Measurements from ENCODE around the gene DDIT4.
A peak's percentile ranks its signal among the peaks of the same experiment; 100 is the strongest.
"Not testable (repeated sequence)": the region's sequence is repeated elsewhere in the genome, so short reads cannot be mapped to it uniquely, and the experiment has no call there.

Gene DDIT4

DNA sequence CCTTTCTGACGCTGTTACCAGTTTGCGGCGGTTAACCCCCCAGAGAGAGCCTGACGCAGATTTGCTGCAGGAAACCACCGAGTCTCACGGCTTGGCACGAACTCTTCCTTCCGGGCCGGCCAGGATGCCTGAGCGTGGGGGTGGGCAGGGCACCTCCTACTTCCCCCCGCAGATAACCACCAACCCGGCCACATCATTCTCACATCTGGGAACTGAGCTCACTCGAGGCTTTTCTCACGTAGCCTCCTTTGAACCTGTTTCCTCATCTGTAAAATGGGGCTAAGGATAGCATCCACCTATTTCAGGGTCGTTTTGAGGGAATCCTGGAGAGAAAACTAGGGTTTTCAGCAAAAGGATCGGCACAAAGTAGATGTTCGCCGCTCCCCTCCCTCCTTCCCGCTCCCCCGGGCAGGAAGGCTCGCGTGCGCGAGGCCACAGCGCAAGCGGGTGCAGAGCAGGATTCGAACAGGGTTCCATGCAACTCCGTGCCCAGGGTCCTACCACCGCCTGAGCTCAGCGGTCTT lies 23.6 kb downstream of the DDIT4 start:
- Histone ChIP-seq H3K9me3 (no peaks in the 10 kb centered on the region), H3K27ac (peak overlapping the region; percentile 87 to 90), H3K4me3 (peak overlapping the region; percentile 69 to 74), H3K27me3 (no peaks in the 10 kb centered on the region), H3K4me1 (peaks cover 0 to 16% (median 6%) of the 10 kb centered on the region in 4 donors), H3K36me3 (no peaks in the 10 kb centered on the region)
- no peak for TF ChIP-seq CTCF (IDR thresholded peaks at IDR 0.05)
- intact Hi-C loops (cut with DNase I; ENCODE audit: low total_unique reads): no loop called here
- DNase-seq: peak; percentile 85 to 96

GRCh38 chr10:72297805-72298591 lies 24.3 kb downstream of the DDIT4 start:
- DNase-seq: peak; percentile 99
- Histone ChIP-seq H3K36me3 (no peaks in the 10 kb centered on the region), H3K4me3 (peak overlapping the region; percentile 69 to 74), H3K27me3 (no peaks in the 10 kb centered on the region), H3K4me1 (peaks cover 0 to 16% (median 6%) of the 10 kb centered on the region in 4 donors), H3K9me3 (no peaks in the 10 kb centered on the region), H3K27ac (peak overlapping the region; percentile 87 to 90)
- TF ChIP-seq CTCF (IDR thresholded peaks at IDR 0.05): no peak
- intact Hi-C loops (cut with DNase I; ENCODE audit: low total_unique reads): no loop called here

GRCh38 chr10:72298592-72299519 lies 25.1 kb downstream of the DDIT4 start:
- Histone ChIP-seq H3K4me3 (no peak overlapping the region), H3K4me1 (peaks cover 0 to 16% (median 6%) of the 10 kb centered on the region in 4 donors), H3K9me3 (no peaks in the 10 kb centered on the region), H3K27me3 (no peaks in the 10 kb centered on the region), H3K27ac (peak overlapping the region; percentile 87 to 90), H3K36me3 (no peaks in the 10 kb centered on the region)
- no peak for TF ChIP-seq CTCF (IDR thresholded peaks at IDR 0.05)
- DNase-seq: no peak
- intact Hi-C loops (cut with DNase I; ENCODE audit: low total_unique reads): no loop called here

DNA sequence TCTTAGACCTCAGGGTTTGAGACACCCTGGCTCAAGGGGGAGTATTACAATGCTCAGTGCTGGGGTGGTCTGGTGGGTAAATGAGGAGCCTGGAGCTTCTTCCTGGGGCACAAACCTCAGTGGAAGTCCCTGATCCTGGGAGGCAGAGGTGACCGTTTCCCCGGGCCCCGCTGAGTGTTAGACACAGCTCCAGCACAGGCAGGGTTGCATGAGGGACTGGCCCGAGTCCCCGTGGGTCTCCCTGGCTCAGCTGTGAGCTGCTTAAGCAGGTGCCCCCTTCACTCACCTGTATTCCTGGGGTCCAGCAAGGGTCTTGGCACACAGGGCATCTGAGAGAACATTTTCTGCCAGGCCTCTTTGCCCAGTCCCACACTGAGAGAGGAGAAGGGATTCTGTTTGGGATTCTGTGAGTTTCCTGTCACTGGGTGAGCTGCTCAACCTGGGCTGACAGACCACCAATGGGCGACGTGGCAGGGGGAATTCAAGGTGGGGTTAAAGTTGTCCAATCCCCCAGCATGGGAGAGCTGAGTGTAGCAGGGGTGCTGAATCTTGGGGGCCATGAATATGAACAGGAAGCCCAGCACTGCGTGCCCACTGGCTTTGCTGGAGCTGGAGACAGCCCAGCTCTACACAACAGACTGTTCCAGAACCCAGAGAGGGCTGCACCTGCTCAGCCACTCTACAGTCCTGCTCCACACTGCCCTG lies 29.9 kb downstream of the DDIT4 start:
- no peak for DNase-seq
- no peak for TF ChIP-seq CTCF (IDR thresholded peaks at IDR 0.05)
- H3K4me3 ChIP-seq: no peak overlapping the region
- no peak overlapping the region for H3K27ac ChIP-seq
- no peaks in the 10 kb centered on the region for H3K36me3 ChIP-seq
- H3K27me3 ChIP-seq: no peaks in the 10 kb centered on the region
- peaks cover 0 to 5% (median under 1%) of the 10 kb centered on the region in 4 donors for H3K4me1 ChIP-seq
- intact Hi-C loops (cut with DNase I; ENCODE audit: low total_unique reads): no loop called here
- H3K9me3 ChIP-seq: no peaks in the 10 kb centered on the region

- no peaks in the 10 kb centered on the region for H3K27me3 ChIP-seq
- H3K4me1 ChIP-seq: peaks cover 0 to 27% (median 14%) of the 10 kb centered on the region in 4 donors
- H3K4me3 ChIP-seq: no peak overlapping the region
- H3K36me3 ChIP-seq: no peaks in the 10 kb centered on the region
- H3K27ac ChIP-seq: no peak overlapping the region
- no peak for TF ChIP-seq CTCF (IDR thresholded peaks at IDR 0.05)
- DNase-seq: no peak
- intact Hi-C loops (cut with DNase I; ENCODE audit: low total_unique reads): no loop called here
- H3K9me3 ChIP-seq: no peaks in the 10 kb centered on the region
These were observed 32.6 kb downstream of the DDIT4 start for GRCh38 chr10:72306215-72306760.

- H3K27me3 ChIP-seq: not testable (repeated sequence)
These were observed 34.0 kb downstream of the DDIT4 start for GRCh38 chr10:72307711-72308110.

More at GRCh38 chr10:72307711-72308110, 34.0 kb downstream of the DDIT4 start:
- H3K27ac ChIP-seq; H3K36me3 ChIP-seq; intact Hi-C loops (cut with DNase I; ENCODE audit: low total_unique reads); H3K4me3 ChIP-seq; DNase-seq; H3K9me3 ChIP-seq: not testable (repeated sequence)
- peaks cover 0 to 27% (median 14%) of the 10 kb centered on the region in 4 donors for H3K4me1 ChIP-seq
